GM12872 (cell line): Measurements from ENCODE around the gene N4BP3.

Source experiments
- TF ChIP-seq, protein P1 (sequence below): IDR thresholded peaks from 3 replicates; pipeline ENCODE4 v1.5.1; 2011; ENCODE audit warnings: low read depth, mild to moderate bottlenecking, low read length, moderate library complexity; ENCODE audit not compliant: insufficient read depth

Gene N4BP3

GRCh38 chr5:178113841-178114324, 551 bp downstream of the N4BP3 start:
- TF ChIP-seq, protein P1, sequence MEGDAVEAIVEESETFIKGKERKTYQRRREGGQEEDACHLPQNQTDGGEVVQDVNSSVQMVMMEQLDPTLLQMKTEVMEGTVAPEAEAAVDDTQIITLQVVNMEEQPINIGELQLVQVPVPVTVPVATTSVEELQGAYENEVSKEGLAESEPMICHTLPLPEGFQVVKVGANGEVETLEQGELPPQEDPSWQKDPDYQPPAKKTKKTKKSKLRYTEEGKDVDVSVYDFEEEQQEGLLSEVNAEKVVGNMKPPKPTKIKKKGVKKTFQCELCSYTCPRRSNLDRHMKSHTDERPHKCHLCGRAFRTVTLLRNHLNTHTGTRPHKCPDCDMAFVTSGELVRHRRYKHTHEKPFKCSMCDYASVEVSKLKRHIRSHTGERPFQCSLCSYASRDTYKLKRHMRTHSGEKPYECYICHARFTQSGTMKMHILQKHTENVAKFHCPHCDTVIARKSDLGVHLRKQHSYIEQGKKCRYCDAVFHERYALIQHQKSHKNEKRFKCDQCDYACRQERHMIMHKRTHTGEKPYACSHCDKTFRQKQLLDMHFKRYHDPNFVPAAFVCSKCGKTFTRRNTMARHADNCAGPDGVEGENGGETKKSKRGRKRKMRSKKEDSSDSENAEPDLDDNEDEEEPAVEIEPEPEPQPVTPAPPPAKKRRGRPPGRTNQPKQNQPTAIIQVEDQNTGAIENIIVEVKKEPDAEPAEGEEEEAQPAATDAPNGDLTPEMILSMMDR, result no peak

GRCh38 chr5:178114325-178115135, 1.2 kb downstream of the N4BP3 start:
- TF ChIP-seq, protein P1, result no peak

DNA sequence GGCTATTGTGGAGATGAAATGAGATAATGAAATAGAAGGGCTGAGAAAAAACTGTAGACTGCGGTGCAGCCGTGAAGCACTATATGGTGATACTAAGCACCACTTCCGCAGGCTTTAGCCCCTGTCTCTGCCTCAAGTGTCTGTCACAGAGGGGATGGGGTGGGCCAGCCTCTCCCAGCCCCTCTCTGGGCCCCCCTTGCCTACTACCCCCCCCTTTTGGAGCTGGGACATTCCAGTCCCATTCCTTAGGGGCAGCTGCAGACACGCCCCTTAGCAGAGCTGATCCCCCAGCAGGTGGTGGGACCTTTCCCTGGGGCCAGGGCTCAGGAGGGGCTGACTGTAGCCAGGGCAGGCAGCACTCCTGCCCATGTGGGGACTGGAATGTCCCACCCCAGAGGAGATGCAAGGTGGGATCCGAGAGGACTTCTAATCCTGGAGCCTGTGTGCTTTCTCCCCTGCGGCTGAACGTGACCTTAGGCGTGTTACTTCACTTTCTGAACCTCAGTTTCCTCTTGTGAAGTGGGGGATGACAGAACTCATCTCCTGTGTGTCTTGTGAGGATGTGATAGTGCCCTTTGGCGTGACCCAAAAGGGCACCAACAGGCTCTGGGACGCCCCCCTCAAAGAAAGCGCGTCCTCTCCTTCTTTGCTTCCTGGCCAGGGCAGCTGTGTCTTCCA, 1.9 kb downstream of the N4BP3 start:
- TF ChIP-seq, protein P1, result no peak

DNA sequence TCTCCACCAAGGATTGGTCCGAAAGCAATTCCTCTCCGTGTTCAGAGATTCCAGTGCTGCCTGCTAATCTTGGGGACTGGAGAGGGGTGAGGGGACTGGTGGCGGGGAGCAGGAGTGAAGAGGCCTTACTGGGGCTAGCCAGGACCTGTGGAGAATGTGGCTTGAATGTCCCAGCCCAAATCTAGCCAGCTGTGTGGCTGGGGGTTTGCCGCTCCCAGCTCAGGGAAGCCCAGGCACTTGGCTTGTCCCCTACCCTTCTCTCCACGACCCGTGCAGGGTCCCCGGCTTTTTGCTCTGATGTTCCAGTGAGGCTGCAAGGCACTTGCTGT, 2.4 kb downstream of the N4BP3 start:
- TF ChIP-seq, protein P1, result no peak

GRCh38 chr5:178116143-178116885, 3.0 kb downstream of the N4BP3 start:
- TF ChIP-seq, protein P1, result no peak

DNA sequence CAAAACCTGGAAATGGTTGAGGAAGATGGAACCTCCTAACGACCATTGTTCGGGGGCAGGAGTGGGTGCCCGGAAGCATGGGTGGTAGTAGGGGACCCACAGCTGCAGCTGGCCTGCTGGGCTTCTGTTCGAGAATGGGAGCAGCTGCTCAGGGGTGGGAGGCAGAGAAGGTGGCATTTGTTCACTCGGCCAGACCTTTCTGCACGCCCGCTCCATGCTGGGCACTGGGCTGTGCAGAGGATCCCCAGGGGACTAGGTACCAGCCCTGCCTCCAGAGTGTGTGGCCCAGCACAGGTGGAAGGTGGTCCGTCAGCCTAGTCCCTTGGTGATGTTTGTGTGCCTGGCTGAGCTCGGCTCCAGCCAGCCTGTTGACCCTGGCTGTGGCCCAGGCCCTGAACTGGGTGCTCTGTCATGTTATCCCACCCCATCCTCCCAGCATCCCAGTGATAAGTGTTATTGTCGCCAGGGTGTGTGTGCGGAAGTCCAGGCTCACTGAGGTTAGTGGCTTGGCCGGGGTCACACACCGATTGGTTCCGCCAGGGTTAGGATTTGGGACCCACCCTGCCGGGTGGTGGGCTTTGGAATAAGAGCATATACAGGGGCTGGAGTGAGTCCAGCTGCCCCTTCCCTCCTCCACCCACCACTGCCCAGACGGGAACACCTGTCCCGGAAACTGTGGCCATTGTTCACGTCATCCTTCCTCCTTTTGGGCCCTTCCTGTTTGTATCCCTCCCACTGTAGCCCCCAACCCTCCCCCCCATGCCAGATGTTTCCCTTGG, 4.8 kb downstream of the N4BP3 start:
- TF ChIP-seq, protein P1, result no peak
